MM.1S (cell line): Measurements from ENCODE around the gene TCF3.

ENCODE experiments used
- DNase-seq: peaks from one replicate; pipeline ENCODE4 v3.0.0-alpha.2; 2015
- H2AFZ ChIP-seq: fragments of 300-600 bp; sonication (generic); 2 replicates; pipeline ENCODE4 v1.6.0; 2016; ENCODE audit warnings: antibody characterized with exemption, low read length
- H3F3A ChIP-seq: fragments of 300-600 bp; sonication (generic); 2 replicates; pipeline ENCODE4 v1.6.1; 2016; ENCODE audit warnings: mild to moderate bottlenecking, antibody characterized with exemption, low read length, moderate library complexity, mixed read lengths; ENCODE audit not compliant: insufficient read depth
- H3K27ac ChIP-seq: fragments of 300-600 bp; sonication (generic); 2 replicates; pipeline ENCODE4 v1.5.1; 2016; ENCODE audit warnings: mild to moderate bottlenecking, low read length
- H3K27me3 ChIP-seq: fragments of 300-600 bp; sonication (generic); replicated peaks from 2 replicates; pipeline ENCODE4 v1.6.0; 2016; ENCODE audit warnings: low read length; ENCODE audit not compliant: insufficient read depth
- H3K36me3 ChIP-seq: fragments of 300-600 bp; sonication (generic); replicated peaks from 2 replicates; pipeline ENCODE4 v1.6.1; 2016; ENCODE audit warnings: mild to moderate bottlenecking, low read length, mixed read lengths; ENCODE audit not compliant: insufficient read depth
- H3K4me1 ChIP-seq: fragments of 300-600 bp; sonication (generic); 2 replicates; pipeline ENCODE4 v1.6.1; 2016; ENCODE audit warnings: low read length, mixed read lengths
- H3K4me2 ChIP-seq: fragments of 300-600 bp; sonication (generic); 2 replicates; pipeline ENCODE4 v1.6.0; 2016; ENCODE audit warnings: low read depth, low read length
- H3K4me3 ChIP-seq: fragments of 300-600 bp; sonication (generic); 2 replicates; pipeline ENCODE4 v1.5.1; 2016; ENCODE audit warnings: low read length, mixed read lengths
- H3K79me2 ChIP-seq: fragments of 300-600 bp; sonication (generic); 2 replicates; pipeline ENCODE4 v1.6.1; 2016; ENCODE audit warnings: mixed run types, low read length, mixed read lengths
- H3K9ac ChIP-seq: fragments of 300-600 bp; sonication (generic); 2 replicates; pipeline ENCODE4 v1.6.1; 2016; ENCODE audit warnings: low read length, mixed read lengths
- H3K9me2 ChIP-seq: fragments of 300-600 bp; sonication (generic); replicated peaks from 2 replicates; pipeline ENCODE4 v1.6.1; 2016; ENCODE audit warnings: mild to moderate bottlenecking, low read length, mixed read lengths; ENCODE audit not compliant: insufficient read depth
- H3K9me3 ChIP-seq: fragments of 300-600 bp; sonication (generic); replicated peaks from 2 replicates; pipeline ENCODE4 v1.6.1; 2016; ENCODE audit warnings: mild to moderate bottlenecking, low read length, mixed read lengths; ENCODE audit not compliant: insufficient read depth
- H4K20me1 ChIP-seq: fragments of 300-600 bp; sonication (generic); 2 replicates; pipeline ENCODE4 v1.6.1; 2016; ENCODE audit warnings: mild to moderate bottlenecking, low read length, moderate library complexity, mixed read lengths; ENCODE audit not compliant: insufficient read depth
- EZH2 ChIP-seq: fragments of 300-600 bp; sonication (generic); optimal IDR thresholded peaks from 2 replicates; pipeline ENCODE3; 2017; ENCODE audit warnings: low read depth, mild to moderate bottlenecking, antibody characterized with exemption, low read length, mixed read lengths
- EZH2phosphoT487 ChIP-seq: fragments of 300-600 bp; sonication (generic); IDR thresholded peaks from 2 replicates; pipeline ENCODE4 v1.6.1; 2018; ENCODE audit warnings: antibody characterized with exemption, low read length
- TF ChIP-seq, protein P1 (sequence below): fragments of 300-600 bp; sonication (generic); IDR thresholded peaks from 2 replicates; pipeline ENCODE4 v1.5.1; 2016; ENCODE audit warnings: antibody characterized with exemption, low read length, mixed read lengths

Gene TCF3

GRCh38 chr19:1579222-1579621, 73.2 kb downstream of the TCF3 start:
- no peak overlapping the region for H3K4me3 ChIP-seq
- no peak for TF ChIP-seq EZH2
- TF ChIP-seq, protein P1, sequence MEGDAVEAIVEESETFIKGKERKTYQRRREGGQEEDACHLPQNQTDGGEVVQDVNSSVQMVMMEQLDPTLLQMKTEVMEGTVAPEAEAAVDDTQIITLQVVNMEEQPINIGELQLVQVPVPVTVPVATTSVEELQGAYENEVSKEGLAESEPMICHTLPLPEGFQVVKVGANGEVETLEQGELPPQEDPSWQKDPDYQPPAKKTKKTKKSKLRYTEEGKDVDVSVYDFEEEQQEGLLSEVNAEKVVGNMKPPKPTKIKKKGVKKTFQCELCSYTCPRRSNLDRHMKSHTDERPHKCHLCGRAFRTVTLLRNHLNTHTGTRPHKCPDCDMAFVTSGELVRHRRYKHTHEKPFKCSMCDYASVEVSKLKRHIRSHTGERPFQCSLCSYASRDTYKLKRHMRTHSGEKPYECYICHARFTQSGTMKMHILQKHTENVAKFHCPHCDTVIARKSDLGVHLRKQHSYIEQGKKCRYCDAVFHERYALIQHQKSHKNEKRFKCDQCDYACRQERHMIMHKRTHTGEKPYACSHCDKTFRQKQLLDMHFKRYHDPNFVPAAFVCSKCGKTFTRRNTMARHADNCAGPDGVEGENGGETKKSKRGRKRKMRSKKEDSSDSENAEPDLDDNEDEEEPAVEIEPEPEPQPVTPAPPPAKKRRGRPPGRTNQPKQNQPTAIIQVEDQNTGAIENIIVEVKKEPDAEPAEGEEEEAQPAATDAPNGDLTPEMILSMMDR = no peak
- no peak for TF ChIP-seq EZH2phosphoT487
- H3K79me2 ChIP-seq = 0 out of 2 replicates have a peak, but pooled peaks cover under 1% of the 10 kb centered on the region
- no peaks in the 10 kb centered on the region for H4K20me1 ChIP-seq
- no peaks in the 10 kb centered on the region for H3K4me1 ChIP-seq
- no peak overlapping the region for H3K27ac ChIP-seq
- no peak for DNase-seq
- H3K4me2 ChIP-seq = no peak overlapping the region
- H3F3A ChIP-seq = no peaks in the 10 kb centered on the region
- H3K9me3 ChIP-seq = no peaks in the 10 kb centered on the region
- no peaks in the 10 kb centered on the region for H3K27me3 ChIP-seq
- H2AFZ ChIP-seq = no peak overlapping the region
- no peak overlapping the region for H3K9ac ChIP-seq
- no peaks in the 10 kb centered on the region for H3K9me2 ChIP-seq
- no peaks in the 10 kb centered on the region; the same call in none of the 2 replicates for H3K36me3 ChIP-seq

- Histone ChIP-seq H3K4me1 (no peaks in the 10 kb centered on the region), H3K27ac (no peak overlapping the region), H3K4me3 (no peak overlapping the region), H3K9me2 (no peaks in the 10 kb centered on the region), H3K36me3 (no peaks in the 10 kb centered on the region; the same call in none of the 2 replicates), H3K79me2 (no peaks in the 10 kb centered on the region), H3K9ac (no peak overlapping the region), H2AFZ (no peak overlapping the region), H3K4me2 (no peak overlapping the region), H3K27me3 (no peaks in the 10 kb centered on the region; the same call in 1 of the 2 replicates), H3F3A (no peaks in the 10 kb centered on the region), H3K9me3 (no peaks in the 10 kb centered on the region), H4K20me1 (no peaks in the 10 kb centered on the region)
- no peak for DNase-seq
- TF ChIP-seq EZH2phosphoT487 (no peak), EZH2 (no peak)
- TF ChIP-seq, protein P1 = no peak
Observed at GRCh38 chr19:1577929-1578618, 74.3 kb downstream of the TCF3 start.

DNA sequence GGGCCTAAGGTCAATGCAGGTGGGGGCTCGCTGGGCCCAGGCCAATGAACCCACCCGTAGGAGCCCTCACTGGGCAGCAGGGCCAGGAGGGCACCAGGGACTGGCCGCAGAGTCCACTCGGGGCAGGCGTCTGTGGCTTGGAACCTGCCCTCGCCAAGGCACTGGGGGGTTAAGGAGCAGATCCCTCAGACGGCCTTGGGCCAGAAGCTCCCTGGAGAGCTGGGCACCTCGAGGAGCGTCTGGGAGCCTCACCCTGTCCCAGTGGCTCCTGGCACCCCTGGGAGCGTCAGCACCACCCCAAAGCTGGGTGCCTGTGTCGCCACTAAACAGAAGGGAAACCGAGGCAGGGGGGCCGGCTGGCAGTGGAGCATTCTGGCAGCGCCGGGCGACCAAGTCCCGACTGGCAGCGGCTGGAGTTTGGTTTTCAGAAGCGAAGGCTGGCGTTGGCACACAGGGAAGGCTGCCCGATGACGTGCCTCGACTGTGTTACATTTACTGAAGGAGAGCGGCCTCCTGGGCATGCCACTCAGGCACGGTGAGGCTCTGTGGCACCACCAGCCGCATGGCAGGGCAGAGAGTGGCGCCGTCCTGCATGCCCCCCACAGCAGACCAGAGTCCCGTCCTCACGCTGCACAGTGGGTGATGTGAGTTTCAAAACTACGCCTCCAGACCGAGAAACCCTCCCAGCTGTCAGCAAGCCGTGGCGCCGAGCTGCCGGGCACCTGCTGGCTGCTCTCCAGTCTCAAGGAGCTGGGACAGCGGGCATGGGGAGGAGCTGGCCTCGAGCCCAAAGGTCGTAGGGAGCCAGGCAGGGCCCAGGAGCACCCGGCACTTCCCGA, 75.1 kb downstream of the TCF3 start:
- no peaks in the 10 kb centered on the region; the same call in none of the 2 replicates for H3K36me3 ChIP-seq
- H3K9me2 ChIP-seq = no peaks in the 10 kb centered on the region
- H3K9ac ChIP-seq = no peak overlapping the region
- TF ChIP-seq EZH2 = no peak
- TF ChIP-seq, protein P1 = no peak
- no peak for TF ChIP-seq EZH2phosphoT487
- H3F3A ChIP-seq = no peaks in the 10 kb centered on the region
- DNase-seq = no peak
- H3K27me3 ChIP-seq = peaks cover 7% of the 10 kb centered on the region
- no peak overlapping the region for H3K4me2 ChIP-seq
- no peak overlapping the region for H2AFZ ChIP-seq
- no peaks in the 10 kb centered on the region for H3K4me1 ChIP-seq
- no peaks in the 10 kb centered on the region for H3K9me3 ChIP-seq
- no peaks in the 10 kb centered on the region for H3K79me2 ChIP-seq
- H4K20me1 ChIP-seq = no peaks in the 10 kb centered on the region
- no peak overlapping the region for H3K4me3 ChIP-seq
- no peak overlapping the region for H3K27ac ChIP-seq
